HG02763 (cell line): ENCODE measurements around the gene KRT33A.
"Not testable (repeated sequence)": the region's sequence is repeated elsewhere in the genome, so short reads cannot be mapped to it uniquely, and the experiment has no call there.

Source experiments
- ATAC-seq: cut with Tn5 transposase; IDR thresholded peaks from one replicate; pipeline ENCODE4 v1.9.1; 2021; ENCODE audit warnings: mild to moderate bottlenecking, moderate library complexity; ENCODE audit not compliant: unreplicated experiment

KRT33A gene

GRCh38 chr17:41350381-41350878 is at the start of gene KRT33A:
Gene KRT33A (minus strand): TSS chr17:41350828. CDS start chr17:41350767, 61 bp downstream.
- ATAC-seq: not testable (repeated sequence)

- no peak for ATAC-seq
Observed at GRCh38 chr17:41396996-41397660, 46.5 kb upstream of the KRT33A start, which contains the start of gene KRT31. Gene KRT31 (minus strand): TSS chr17:41397608. CDS start chr17:41397539, 69 bp downstream.

DNA sequence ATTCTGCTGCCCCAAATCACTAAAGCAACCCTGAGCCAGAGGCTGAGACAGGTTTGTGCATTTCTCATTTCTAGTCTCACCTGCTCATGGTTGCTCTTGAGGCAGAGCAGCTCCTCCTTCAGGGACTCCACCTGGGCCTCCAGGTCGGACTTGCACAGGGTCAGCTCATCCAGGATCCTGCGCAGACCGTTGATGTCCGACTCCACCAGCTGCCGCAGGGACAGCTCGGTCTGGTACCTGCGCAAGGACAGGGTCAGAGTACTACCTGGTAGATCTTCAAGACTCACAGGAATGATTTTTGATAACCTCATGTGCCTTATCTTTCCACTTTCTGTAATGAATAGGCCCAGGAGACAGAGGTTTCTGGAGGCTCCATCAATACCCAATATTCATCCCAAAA is 45.7 kb upstream of the KRT33A start:
- no peak for ATAC-seq

DNA sequence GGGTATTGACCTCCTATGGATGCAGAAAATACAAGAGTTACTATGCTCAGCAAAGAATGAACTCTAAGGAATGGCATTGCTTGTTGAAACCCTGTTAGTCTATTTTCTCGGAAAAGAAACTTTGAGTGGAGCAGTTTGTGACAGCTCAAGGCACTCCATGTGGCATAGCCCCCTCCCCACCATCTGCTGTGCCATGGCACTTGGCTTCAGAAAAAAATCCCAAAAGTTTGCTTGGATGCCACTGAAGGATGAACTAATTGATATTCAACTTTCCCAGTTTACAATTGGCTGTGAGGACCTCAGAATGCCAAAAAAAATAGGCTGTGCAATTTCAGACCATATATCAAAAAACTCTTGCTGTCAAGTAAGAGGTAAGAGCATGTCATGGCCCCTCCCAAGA is 45.0 kb upstream of the KRT33A start:
- ATAC-seq: no peak

DNA sequence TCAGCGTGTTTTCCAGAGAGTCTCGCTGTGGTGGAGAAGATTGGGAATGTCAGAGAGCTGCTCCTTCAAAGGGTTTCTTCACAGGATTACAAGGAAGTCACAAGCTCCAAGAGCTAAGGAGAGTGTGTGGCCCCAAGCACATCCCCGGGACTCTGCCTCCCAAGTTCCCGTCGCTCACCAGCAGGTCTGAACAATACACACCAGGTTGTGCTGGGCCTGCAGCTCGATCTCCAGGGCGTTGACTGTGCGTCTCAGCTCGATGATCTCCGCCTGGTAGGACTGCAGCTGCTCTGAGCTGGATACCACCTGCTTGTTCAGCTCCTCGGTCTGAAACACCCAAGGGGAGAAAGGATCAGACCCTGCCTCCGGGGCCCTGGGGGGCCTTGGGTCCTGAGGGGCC is 44.4 kb upstream of the KRT33A start:
- not testable (repeated sequence) for ATAC-seq

GRCh38 chr17:41394254-41394996 is 43.8 kb upstream of the KRT33A start:
- no peak for ATAC-seq

- ATAC-seq: no peak
Observed at GRCh38 chr17:41393826-41394225, 43.2 kb upstream of the KRT33A start.

- no peak for ATAC-seq
Observed at GRCh38 chr17:41393294-41393693, 42.7 kb upstream of the KRT33A start.

- no peak for ATAC-seq
Observed at GRCh38 chr17:41392278-41392677, 41.6 kb upstream of the KRT33A start.

DNA sequence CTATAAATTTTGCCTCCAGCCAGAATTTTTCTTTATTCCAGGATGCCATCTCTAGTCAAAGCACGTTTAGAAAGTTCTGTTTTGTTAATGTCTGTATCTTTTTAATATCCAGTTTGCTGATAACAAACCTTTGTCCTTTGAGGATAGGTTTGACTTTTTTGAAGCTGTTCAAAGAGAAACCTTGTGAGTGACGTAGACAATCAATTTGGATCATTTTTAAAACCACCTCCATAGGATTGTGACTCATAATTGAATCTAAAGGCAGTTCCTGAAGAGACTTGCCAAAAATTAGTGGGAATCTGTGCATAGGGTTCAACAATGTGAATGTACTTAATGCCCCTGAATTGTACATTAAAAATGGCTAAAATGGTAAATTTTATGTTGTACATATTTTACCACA is 40.9 kb upstream of the KRT33A start:
- no peak for ATAC-seq

DNA sequence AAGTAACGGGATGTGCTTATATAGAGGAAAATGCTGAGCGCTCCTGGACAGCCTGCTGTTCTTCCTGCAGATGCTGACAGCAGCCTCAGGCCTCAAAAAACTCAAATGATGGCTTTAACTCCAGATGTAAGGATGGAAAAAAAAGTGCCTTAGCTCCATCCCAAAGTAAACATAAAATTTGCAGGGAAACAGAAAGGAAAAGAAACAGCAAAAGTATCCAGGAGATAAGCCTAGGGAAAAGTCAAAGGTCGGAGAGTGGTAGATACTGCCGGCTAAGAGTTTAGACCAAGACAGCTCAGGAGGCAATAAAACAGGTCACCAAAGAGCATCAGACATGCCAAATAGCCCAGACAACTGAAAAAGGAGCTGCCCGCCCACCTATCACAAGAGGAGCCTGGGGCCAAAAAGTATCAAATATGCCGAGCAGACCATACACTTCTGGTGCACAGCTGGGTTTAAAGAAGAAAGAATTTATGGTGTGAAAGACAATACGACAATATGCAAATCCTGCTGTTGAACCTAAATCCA is 39.8 kb upstream of the KRT33A start:
- no peak for ATAC-seq

- ATAC-seq: no peak
Observed at GRCh38 chr17:41387670-41388069, 37.0 kb upstream of the KRT33A start.

DNA sequence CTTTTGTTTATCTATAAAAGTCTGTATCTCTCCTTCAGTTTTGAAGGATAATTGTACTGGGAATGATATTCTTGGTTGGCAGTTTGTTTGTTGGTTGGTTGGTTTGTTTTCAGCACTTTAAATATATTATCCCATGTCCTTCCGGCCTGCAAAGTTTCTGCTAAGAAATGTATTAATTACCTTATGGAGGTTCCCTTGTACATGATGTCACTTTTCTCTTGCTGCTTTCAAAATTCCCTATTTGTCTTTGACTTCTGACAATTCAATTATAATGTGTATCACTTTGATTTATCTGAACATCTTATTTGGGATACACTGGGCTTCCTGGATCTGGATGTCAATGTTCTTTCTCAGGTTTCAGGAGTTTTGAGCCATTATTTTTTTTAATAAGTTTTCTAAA is 35.6 kb upstream of the KRT33A start:
- no peak for ATAC-seq

DNA sequence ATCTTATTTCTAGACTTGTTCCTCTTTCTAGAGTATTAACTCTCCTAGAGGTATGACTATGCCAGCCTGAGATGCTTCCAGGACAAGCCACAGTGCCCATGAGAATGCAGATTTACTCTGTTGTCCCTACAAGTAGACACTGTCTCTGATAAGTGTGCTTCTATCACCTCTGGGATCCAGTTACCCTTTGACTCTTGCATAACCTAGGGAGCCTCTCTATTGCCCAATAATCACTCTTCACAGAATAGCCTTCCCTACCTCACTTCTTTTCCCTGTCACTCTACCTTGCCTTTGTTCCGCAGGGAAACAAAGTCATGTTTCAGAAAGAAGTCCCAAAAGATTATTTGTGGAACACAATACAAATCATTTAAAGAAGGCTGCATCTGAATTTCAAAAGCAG is 33.1 kb upstream of the KRT33A start:
- no peak for ATAC-seq

DNA sequence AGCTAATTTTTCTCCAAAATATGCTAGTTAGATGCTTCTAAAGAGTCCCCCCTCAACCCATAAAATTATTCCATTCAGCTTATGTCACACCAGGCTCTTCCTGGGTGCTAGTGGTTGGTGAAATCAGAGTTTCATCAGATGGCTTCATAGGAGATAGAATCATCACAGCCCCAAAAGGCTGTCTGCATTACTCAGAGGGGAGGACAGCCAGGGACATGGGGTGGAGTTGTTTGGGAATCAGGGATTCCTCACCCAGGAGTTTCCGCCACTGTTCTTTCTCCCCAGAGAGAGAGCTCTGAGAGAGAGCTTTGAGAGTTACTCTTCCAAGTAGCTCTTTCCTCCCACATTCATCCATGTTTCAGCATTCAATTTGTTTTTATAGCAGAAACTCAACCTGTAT is 31.8 kb upstream of the KRT33A start:
- ATAC-seq: no peak

- not testable (repeated sequence) for ATAC-seq
Observed at GRCh38 chr17:41381943-41382342, 31.3 kb upstream of the KRT33A start, which contains the start of gene KRT34. Gene KRT34 (minus strand): TSS chr17:41382306. CDS start chr17:41382246, 60 bp downstream.

- ATAC-seq: not testable (repeated sequence)
Observed at GRCh38 chr17:41380091-41380490, 29.5 kb upstream of the KRT33A start.

- no peak for ATAC-seq
Observed at GRCh38 chr17:41377546-41377945, 26.9 kb upstream of the KRT33A start.

DNA sequence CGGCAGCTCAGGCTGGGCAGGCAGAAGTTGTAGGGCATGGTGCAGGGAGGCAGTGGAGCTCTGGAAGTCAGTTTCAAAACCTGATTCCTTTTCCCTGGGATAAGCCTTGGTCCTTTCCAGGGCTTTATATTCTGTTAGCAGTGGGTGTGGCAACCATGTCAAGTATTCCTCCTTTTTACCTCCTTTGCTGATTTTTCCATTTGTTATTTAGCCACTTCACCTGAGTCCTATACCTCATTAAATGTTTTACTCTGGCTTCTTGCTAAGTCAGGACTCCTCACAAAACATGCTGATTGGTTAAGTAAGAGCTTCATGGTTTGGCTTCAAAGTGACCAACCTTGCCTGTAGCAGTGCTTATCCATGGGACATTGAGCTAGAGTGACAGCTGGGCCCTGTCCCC is 19.1 kb upstream of the KRT33A start, which contains the start of gene KRT33B:
Gene KRT33B, minus strand, starts transcription at position 101 of the 400 bp plus-strand sequence. Its CDS starts 63 bp downstream, at position 38.
- ATAC-seq: no peak

GRCh38 chr17:41369023-41369422 is 18.4 kb upstream of the KRT33A start:
- no peak for ATAC-seq

GRCh38 chr17:41367426-41368075 is 16.9 kb upstream of the KRT33A start:
- no peak for ATAC-seq
